22Rv1 (cell line): ENCODE data around the gene GPHB5.

Experiments used
- H3K27ac ChIP-seq: fragments of 450-650 bp; 2 replicates; pipeline ENCODE4 v1.5.1; 2017
- CTCF ChIP-seq: fragments of 450-650 bp; IDR thresholded peaks from 2 replicates; pipeline ENCODE4 v1.5.1; 2017; ENCODE audit warnings: mild to moderate bottlenecking
- ZFX ChIP-seq: fragments of 450-650 bp; IDR thresholded peaks from 2 replicates; pipeline ENCODE4 v1.6.1; 2017; ENCODE audit warnings: antibody characterized with exemption, borderline replicate concordance

GPHB5 gene

GRCh38 chr14:63343878-63344277, 25.1 kb upstream of the GPHB5 start:
- H3K27ac ChIP-seq, result no peak overlapping the region
- TF ChIP-seq CTCF, result no peak
- no peak for TF ChIP-seq ZFX

- no peak overlapping the region for H3K27ac ChIP-seq
- TF ChIP-seq ZFX, result no peak
- TF ChIP-seq CTCF, result no peak
Measured at GRCh38 chr14:63342371-63342770, 23.6 kb upstream of the GPHB5 start.

- H3K27ac ChIP-seq, result no peak overlapping the region
- TF ChIP-seq ZFX (no peak), CTCF (no peak)
Measured at GRCh38 chr14:63328787-63329737, 10.3 kb upstream of the GPHB5 start.

GRCh38 chr14:63326840-63327239, 8.1 kb upstream of the GPHB5 start:
- H3K27ac ChIP-seq, result no peak overlapping the region
- no peak for TF ChIP-seq ZFX
- TF ChIP-seq CTCF, result no peak

- no peak overlapping the region for H3K27ac ChIP-seq
- TF ChIP-seq ZFX (no peak), CTCF (no peak)
Measured at GRCh38 chr14:63322897-63323573, 4.3 kb upstream of the GPHB5 start.

GRCh38 chr14:63322472-63322871, 3.7 kb upstream of the GPHB5 start:
- TF ChIP-seq CTCF, result no peak
- no peak for TF ChIP-seq ZFX
- H3K27ac ChIP-seq, result no peak overlapping the region
